Measurements from ENCODE around the gene GFOD1.

GRCh38 chr6:13407709-13408695 lies 79.4 kb downstream of the GFOD1 start:
- TF ChIP-seq CTCF (conservative IDR thresholded peaks at IDR 0.05 in 1 of 2, IDR thresholded peaks at IDR 0.05 in 1 of 2; ENCODE audit: low read depth in 1 of 2, low read length in 2 of 2) (no peak), EZH2 (IDR thresholded peaks at IDR 0.05; ENCODE audit: low read length, missing control alignments) (no peak)

All from fibroblast of lung (primary cell).